Activated naive CD4-positive, alpha-beta T cell treated with anti-CD3 and anti-CD28 coated beads, Interleukin-2, amount 50 U/mL, for 24 hours (primary cell): ENCODE results near the gene BTBD8.
A peak's percentile ranks its signal among the peaks of the same experiment; 100 is the strongest.
"Not testable (repeated sequence)": the region's sequence is repeated elsewhere in the genome, so short reads cannot be mapped to it uniquely, and the experiment has no call there.

Experiments
- H3K27ac Mint-ChIP-seq: one replicate; pipeline ENCODE4 v1.8.0; 2021; ENCODE audit warnings: mild to moderate bottlenecking, mixed read lengths
- H3K27me3 Mint-ChIP-seq: one replicate; pipeline ENCODE4 v1.8.0; 2021; ENCODE audit warnings: mixed read lengths
- H3K36me3 Mint-ChIP-seq: one replicate; pipeline ENCODE4 v1.8.0; 2021; ENCODE audit warnings: mixed read lengths
- H3K4me1 Mint-ChIP-seq: one replicate; pipeline ENCODE4 v1.8.0; 2021; ENCODE audit warnings: mixed read lengths
- H3K4me3 Mint-ChIP-seq: one replicate; pipeline ENCODE4 v1.8.0; 2021; ENCODE audit warnings: mild to moderate bottlenecking, mixed read lengths
- H3K9me3 Mint-ChIP-seq: one replicate; pipeline ENCODE4 v1.8.0; 2021; ENCODE audit warnings: mixed read lengths

The BTBD8 gene

DNA sequence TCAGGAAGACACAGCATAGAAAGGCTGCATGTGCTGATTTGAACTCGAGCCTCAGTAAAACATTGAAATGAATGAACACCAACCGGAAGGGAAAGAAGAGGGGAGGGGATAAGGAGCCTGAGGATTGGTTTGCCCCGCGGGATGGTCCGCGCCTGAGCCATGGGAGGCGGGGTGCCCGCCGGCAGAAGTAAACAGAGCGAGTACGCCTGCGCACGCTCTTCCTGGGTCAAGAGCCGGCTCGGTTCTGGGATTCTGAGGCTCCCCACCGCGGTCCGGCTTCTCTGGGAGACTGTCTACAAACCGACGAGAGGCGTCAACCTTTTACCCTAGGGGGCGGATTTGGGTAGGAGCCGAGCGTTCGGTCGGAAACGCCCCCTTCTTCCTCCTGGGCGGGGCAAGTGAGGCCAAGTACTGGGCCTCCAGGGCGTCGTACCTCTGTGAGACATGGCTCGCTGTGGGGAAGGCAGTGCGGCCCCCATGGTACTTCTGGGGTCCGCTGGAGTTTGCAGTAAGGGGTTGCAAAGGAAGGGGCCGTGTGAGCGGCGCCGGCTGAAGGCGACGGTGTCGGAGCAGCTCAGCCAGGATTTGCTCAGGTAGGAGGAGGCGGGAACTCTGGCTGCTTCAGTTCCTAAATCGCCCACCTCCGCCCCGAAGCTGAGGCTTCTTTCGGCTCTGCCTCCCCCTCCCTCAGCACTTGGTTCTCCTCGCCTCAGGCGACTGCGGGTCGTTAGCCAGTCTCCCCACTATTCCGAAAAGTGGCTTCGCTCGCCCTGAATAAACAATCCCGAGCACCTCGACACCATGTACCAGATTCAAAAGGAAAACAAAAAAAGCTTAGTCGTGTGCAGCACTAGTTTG, at the start of gene BTBD8:
Gene BTBD8 (plus strand): TSS at position 218 of the 858 bp plus-strand sequence. CDS start 227 bp downstream, at position 445.
- H3K9me3 Mint-ChIP-seq: no peaks in the 10 kb centered on the region
- H3K27me3 Mint-ChIP-seq: no peaks in the 10 kb centered on the region
- H3K4me1 Mint-ChIP-seq: peaks cover 34% of the 10 kb centered on the region
- peaks cover 3% of the 10 kb centered on the region for H3K36me3 Mint-ChIP-seq
- peak within 1 kb of the TSS; percentile 94 for H3K27ac Mint-ChIP-seq
- peak within 1 kb of the TSS; percentile 98 for H3K4me3 Mint-ChIP-seq

- H3K36me3 Mint-ChIP-seq: peaks cover 2% of the 10 kb centered on the region
- H3K4me3 Mint-ChIP-seq: peak overlapping the region; percentile 73
- H3K27ac Mint-ChIP-seq: no peak overlapping the region
- no peaks in the 10 kb centered on the region for H3K9me3 Mint-ChIP-seq
- peaks cover 19% of the 10 kb centered on the region for H3K4me1 Mint-ChIP-seq
- H3K27me3 Mint-ChIP-seq: peaks cover 19% of the 10 kb centered on the region
These were observed 49.5 kb upstream of the BTBD8 start for GRCh38 chr1:92030656-92031107.

GRCh38 chr1:92031281-92032110, 48.6 kb upstream of the BTBD8 start:
- Mint-ChIP-seq H3K27ac (peak overlapping the region; percentile 74), H3K4me3 (no peak overlapping the region), H3K27me3 (peaks cover 19% of the 10 kb centered on the region), H3K4me1 (peaks cover 19% of the 10 kb centered on the region), H3K36me3 (peaks cover 2% of the 10 kb centered on the region), H3K9me3 (no peaks in the 10 kb centered on the region)

DNA sequence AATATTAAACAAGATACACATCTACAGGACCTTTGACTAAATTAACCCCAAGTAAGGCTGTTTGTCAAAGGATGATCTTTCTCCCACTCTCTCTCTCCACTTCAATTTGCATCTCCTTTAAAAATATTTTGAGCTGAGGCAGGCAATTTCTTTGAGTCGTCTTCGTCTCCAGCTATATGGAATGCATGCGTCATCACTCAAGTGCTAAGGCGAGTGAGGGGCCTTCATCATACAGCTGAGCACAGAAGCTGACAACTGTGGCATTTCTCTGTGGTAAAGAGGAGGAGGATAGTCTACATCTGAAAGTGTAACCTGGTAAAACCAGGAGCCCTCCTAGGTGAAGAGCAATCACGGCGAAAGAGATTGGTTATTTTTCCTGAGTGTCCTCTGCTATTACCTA, 42.7 kb upstream of the BTBD8 start:
- Mint-ChIP-seq H3K4me1 (no peaks in the 10 kb centered on the region), H3K27me3 (peaks cover 2% of the 10 kb centered on the region), H3K27ac (no peak overlapping the region), H3K9me3 (no peaks in the 10 kb centered on the region), H3K4me3 (no peak overlapping the region), H3K36me3 (no peaks in the 10 kb centered on the region)

- H3K9me3 Mint-ChIP-seq: no peaks in the 10 kb centered on the region
- H3K36me3 Mint-ChIP-seq: no peaks in the 10 kb centered on the region
- no peaks in the 10 kb centered on the region for H3K27me3 Mint-ChIP-seq
These were observed 41.3 kb upstream of the BTBD8 start for GRCh38 chr1:92038695-92039346.

DNA sequence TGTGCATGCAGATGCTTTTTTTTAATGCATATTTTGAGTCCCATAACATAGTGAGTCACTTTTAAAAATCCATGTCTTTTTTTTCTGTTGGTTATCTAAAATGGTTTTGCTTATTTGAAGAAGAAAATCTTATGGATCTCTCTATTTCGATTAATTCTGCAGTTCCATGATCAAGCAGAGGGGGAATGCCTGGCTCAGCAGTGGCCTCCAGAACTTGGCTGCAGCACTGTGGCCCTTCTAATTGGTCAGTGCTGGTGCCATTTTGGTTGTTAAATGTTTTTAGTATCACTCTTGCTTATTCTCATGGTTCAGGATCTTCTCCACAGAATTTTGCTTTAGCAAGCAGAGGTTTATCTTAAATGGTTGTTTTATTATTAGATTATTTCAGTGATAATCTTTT, 39.2 kb upstream of the BTBD8 start:
- Mint-ChIP-seq H3K4me1 (no peaks in the 10 kb centered on the region), H3K9me3 (no peaks in the 10 kb centered on the region), H3K27ac (no peak overlapping the region), H3K36me3 (no peaks in the 10 kb centered on the region), H3K27me3 (peaks cover 2% of the 10 kb centered on the region), H3K4me3 (no peak overlapping the region)

More at GRCh38 chr1:92038695-92039346, 41.3 kb upstream of the BTBD8 start:
- no peak overlapping the region for H3K4me3 Mint-ChIP-seq
- no peaks in the 10 kb centered on the region for H3K4me1 Mint-ChIP-seq
- H3K27ac Mint-ChIP-seq: no peak overlapping the region

DNA sequence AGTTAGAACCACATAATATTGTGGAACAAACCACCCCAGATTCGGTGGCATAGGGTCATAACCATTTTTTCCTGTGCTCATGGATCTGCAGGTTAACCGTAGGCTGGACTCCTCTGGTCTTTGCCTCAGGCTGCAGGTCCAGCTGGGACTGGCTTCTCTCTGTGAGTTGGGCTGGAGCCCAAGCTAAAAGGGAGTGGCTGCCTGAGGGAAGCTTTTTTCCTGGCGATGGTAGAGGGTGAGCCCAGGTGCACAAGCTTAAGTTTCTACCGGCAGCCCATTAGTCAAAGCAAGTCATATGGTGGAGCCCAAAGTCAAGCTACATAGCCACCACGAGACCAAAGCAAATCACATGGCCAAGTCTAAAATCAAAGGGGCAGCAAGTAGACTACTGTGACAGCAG, 36.5 kb upstream of the BTBD8 start:
- H3K9me3 Mint-ChIP-seq: no peaks in the 10 kb centered on the region
- H3K27ac Mint-ChIP-seq: no peak overlapping the region
- no peak overlapping the region for H3K4me3 Mint-ChIP-seq
- H3K27me3 Mint-ChIP-seq: peaks cover 3% of the 10 kb centered on the region
- H3K4me1 Mint-ChIP-seq: no peaks in the 10 kb centered on the region
- no peaks in the 10 kb centered on the region for H3K36me3 Mint-ChIP-seq

GRCh38 chr1:92045766-92046495, 34.2 kb upstream of the BTBD8 start:
- Mint-ChIP-seq H3K27me3 (peaks cover 3% of the 10 kb centered on the region), H3K36me3 (no peaks in the 10 kb centered on the region), H3K4me1 (no peaks in the 10 kb centered on the region), H3K27ac (no peak overlapping the region), H3K4me3 (no peak overlapping the region), H3K9me3 (no peaks in the 10 kb centered on the region)

DNA sequence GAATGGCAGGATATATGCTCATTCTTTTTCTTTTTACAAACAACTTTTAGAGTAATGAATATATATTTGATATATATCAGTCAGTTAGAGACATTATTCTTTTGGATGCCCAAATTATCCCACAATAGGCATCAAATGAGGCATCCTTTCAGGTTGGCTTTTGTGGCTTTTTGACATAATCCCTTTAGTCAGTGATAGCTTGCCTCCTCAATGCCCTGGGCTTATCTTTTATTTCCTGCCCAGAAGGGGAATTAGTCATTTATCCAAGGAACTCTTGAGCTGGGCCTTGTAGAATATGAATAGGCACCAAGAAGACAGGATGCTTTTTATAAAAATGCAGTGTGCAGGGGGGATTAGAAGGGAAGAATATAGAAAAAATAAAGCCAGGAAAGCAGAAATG, 28.2 kb upstream of the BTBD8 start:
- peaks cover 1% of the 10 kb centered on the region for H3K27me3 Mint-ChIP-seq
- H3K9me3 Mint-ChIP-seq: no peaks in the 10 kb centered on the region
- H3K4me3 Mint-ChIP-seq: no peak overlapping the region
- no peak overlapping the region for H3K27ac Mint-ChIP-seq
- no peaks in the 10 kb centered on the region for H3K36me3 Mint-ChIP-seq
- no peaks in the 10 kb centered on the region for H3K4me1 Mint-ChIP-seq

DNA sequence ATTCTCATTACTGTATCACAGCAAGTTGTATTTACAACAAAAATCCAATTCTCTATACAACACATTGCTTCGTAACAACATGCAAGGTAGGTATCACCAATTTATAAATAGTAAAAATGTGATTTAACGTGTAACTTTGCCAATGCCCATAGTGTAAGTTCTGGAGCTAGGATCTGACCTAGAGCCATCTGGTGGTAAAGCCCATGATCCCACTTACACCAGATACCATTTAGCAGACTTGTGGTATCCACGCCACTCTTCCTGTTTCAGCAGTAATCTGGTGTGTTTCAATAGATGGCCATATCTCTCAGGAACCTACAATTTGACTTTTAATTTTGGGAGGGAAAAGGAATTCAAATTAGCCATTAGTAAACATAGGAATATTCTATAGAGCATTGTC, 15.1 kb upstream of the BTBD8 start:
- Mint-ChIP-seq H3K9me3 (no peaks in the 10 kb centered on the region), H3K36me3 (peaks cover 1% of the 10 kb centered on the region), H3K27me3 (no peaks in the 10 kb centered on the region), H3K27ac (no peak overlapping the region), H3K4me3 (no peak overlapping the region), H3K4me1 (no peaks in the 10 kb centered on the region)

GRCh38 chr1:92066321-92066720, 13.8 kb upstream of the BTBD8 start:
- Mint-ChIP-seq H3K36me3 (peaks cover 1% of the 10 kb centered on the region), H3K27me3 (no peaks in the 10 kb centered on the region), H3K4me3 (no peak overlapping the region), H3K27ac (no peak overlapping the region), H3K4me1 (no peaks in the 10 kb centered on the region), H3K9me3 (no peaks in the 10 kb centered on the region)

DNA sequence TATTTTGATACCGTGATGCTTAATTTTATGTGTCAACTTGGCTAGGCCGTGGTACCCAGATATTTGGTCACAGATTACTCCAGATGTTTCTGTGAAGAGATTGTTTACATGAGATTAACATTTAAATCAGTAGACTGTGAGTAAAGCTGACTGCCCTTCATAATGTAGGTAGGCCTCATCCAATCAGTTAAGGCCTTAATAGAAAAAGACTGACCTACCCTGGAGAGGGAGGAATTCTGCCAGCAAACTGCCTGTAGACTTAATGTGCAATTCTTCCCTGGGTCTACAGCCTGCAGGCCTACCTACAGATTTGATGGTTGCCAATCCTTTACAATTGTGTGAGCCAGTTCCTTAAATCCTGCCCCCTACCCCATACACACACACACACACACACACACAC, 9.3 kb upstream of the BTBD8 start:
- H3K4me1 Mint-ChIP-seq: no peaks in the 10 kb centered on the region
- H3K4me3 Mint-ChIP-seq: no peak overlapping the region
- no peaks in the 10 kb centered on the region for H3K9me3 Mint-ChIP-seq
- no peak overlapping the region for H3K27ac Mint-ChIP-seq
- H3K36me3 Mint-ChIP-seq: no peaks in the 10 kb centered on the region
- H3K27me3 Mint-ChIP-seq: no peaks in the 10 kb centered on the region

GRCh38 chr1:92074446-92074845, 5.7 kb upstream of the BTBD8 start:
- not testable (repeated sequence) for H3K27me3 Mint-ChIP-seq, H3K4me1 Mint-ChIP-seq, H3K4me3 Mint-ChIP-seq, H3K27ac Mint-ChIP-seq, H3K36me3 Mint-ChIP-seq, H3K9me3 Mint-ChIP-seq

DNA sequence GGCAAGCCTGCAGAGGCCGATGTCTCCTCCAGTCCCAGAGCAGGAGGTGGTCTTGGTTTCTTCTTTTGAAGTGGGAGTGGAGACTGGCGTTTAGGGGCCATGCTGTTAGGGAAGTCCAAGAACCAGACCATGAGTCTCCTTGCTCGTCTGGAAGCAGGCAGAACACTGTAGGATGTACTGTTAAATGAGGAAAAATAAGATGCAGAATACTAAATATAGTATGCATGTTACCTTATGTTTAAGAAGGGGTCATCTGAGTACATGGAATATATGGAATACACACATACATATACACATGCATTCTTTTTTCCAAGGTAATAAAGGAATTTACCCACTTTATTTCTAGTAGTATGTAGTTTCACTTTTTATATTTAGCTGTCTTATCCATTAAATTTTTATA, 4.8 kb upstream of the BTBD8 start, which contains the start of gene SETSIP:
Gene SETSIP (minus strand): TSS at position 101 of the 400 bp plus-strand sequence. CDS start 0 bp downstream, at position 101.
- no peaks in the 10 kb centered on the region for H3K27me3 Mint-ChIP-seq
- H3K4me1 Mint-ChIP-seq: peaks cover 5% of the 10 kb centered on the region
- H3K36me3 Mint-ChIP-seq: no peaks in the 10 kb centered on the region
- no peaks in the 10 kb centered on the region for H3K9me3 Mint-ChIP-seq
- H3K4me3 Mint-ChIP-seq: no peak within 1 kb of the TSS
- H3K27ac Mint-ChIP-seq: no peak within 1 kb of the TSS

DNA sequence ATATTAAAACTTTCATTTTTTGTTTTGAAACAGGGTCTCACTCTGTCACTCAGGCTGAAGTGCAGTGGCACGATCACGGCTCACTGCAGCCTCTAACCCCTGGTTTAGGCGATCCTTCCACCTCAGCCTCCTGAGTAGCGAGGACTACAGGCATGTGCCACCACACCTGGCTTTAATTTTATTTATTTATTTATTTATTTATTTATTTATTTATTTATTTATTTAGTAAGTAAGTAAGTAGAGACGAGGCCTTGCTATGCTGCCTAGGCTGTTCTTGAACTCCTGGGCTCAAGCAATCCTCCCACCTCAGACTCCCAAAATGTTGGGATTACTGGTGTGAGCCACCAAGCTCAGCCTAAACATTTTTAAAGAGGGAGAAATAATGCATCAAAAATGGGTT, 3.8 kb upstream of the BTBD8 start:
- H3K27me3 Mint-ChIP-seq: no peaks in the 10 kb centered on the region

More for the DNA sequence above, 3.8 kb upstream of the BTBD8 start:
- H3K9me3 Mint-ChIP-seq: no peaks in the 10 kb centered on the region
- no peaks in the 10 kb centered on the region for H3K36me3 Mint-ChIP-seq
- no peak overlapping the region for H3K27ac Mint-ChIP-seq
- H3K4me3 Mint-ChIP-seq: no peak overlapping the region
- H3K4me1 Mint-ChIP-seq: peaks cover 10% of the 10 kb centered on the region
